ENCODE measurements around the gene TARS3.
"Not testable (repeated sequence)": the region's sequence is repeated elsewhere in the genome, so short reads cannot be mapped to it uniquely, and the experiment has no call there.

The TARS3 gene

GRCh38 chr15:101723874-101724674, at the start of gene TARS3:
Gene TARS3, minus strand, starts transcription at chr15:101724473. Its CDS starts 86 bp downstream, at chr15:101724387.
- in situ Hi-C loops (cut with MboI; ENCODE audit: low sequenced_read_pairs, unreplicated experiment), result no loop called here
- peak; percentile 17 for TF ChIP-seq CTCF (IDR thresholded peaks at IDR 0.05; ENCODE audit: borderline replicate concordance, control extremely low read depth, extremely low read depth, insufficient read depth, missing control alignments)
- DNase-seq (ENCODE audit: low spot score), result peak; percentile 98

DNA sequence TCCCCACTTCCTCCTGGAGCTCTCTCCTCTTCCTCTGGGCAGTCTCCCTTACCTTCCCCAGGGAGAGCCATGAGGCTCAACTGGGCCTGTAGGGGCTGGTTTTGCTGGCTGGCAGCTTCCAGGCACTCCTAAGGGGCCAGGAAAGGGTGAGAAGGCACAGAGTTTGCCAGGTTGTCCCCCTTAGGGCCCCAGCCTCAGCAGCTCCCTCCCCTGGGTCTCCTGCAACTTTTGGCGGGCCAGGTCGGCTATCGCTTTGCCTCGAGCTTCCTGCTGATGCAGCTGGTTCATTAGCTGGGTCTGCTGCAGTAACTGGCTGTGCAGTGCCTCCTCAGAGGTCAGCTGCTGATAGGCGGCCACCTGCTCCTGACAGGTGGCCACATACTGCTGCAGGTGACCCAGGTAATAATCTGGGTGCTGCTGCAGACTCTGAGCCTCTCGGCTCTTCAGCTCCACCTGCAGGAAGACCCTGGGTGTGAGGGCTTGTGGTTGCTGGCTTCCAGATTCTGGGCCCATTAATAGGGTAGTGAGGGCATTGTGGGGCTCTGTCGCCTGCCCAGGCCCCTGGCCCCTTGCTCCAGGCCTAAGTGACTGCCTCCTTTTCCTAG, 49.3 kb upstream of the TARS3 start:
- DNase-seq (ENCODE audit: low spot score), result no peak
- TF ChIP-seq CTCF (IDR thresholded peaks at IDR 0.05; ENCODE audit: borderline replicate concordance, control extremely low read depth, extremely low read depth, insufficient read depth, missing control alignments), result peak; percentile 25
- in situ Hi-C loops (cut with MboI; ENCODE audit: low sequenced_read_pairs, unreplicated experiment), result no loop called here

DNA sequence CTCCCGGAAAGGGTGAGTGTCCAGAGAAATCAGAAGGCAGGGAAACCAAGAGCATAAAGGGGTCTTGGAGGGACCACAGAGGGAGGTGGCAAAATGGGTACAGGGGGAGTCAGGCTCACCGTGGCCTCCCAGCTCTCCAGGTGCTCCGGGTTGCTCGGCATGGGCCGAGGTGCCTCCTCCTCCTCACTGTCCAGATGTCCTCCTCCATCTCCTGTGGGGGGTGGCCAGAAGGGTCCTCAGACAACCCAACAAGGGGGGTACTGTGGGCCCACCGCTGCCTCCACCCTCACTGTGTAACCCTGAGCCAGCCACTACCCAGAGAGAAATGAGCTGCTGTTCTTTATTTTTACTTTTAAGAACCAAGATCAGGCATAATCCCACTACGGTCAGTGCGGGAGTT, 48.6 kb upstream of the TARS3 start:
- in situ Hi-C loops (cut with MboI; ENCODE audit: low sequenced_read_pairs, unreplicated experiment), result no loop called here
- no peak for DNase-seq (ENCODE audit: low spot score)
- TF ChIP-seq CTCF (IDR thresholded peaks at IDR 0.05; ENCODE audit: borderline replicate concordance, control extremely low read depth, extremely low read depth, insufficient read depth, missing control alignments), result no peak

DNA sequence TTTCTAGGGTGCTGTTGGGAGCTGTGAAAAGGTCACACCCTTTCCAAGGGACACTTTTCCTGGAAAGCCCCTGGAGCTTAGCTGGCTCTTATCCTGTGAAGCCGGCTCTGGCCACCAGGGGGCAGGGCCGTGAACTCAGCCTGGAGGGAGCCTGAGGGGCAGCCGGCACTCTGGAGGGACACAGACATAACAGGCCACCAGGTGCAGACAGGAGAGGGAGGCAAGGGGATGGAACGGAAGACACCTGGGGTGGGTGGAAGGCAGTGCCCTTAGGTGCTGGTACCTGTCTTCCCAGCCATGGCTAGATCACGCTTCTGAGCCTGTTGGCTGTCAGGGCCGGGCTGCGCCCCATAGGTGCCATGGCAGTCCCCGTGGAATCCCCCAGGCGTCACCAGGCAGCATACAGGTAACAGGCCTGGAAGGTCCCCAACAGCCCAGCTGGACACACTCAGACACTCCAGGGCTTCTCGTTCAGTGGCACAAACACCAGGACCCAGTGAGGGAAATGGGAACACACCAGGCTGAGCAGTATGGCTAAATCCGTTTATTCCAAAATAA, 42.9 kb upstream of the TARS3 start:
- in situ Hi-C loops (cut with MboI; ENCODE audit: low sequenced_read_pairs, unreplicated experiment); DNase-seq (ENCODE audit: low spot score): not testable (repeated sequence)

- TF ChIP-seq CTCF (IDR thresholded peaks at IDR 0.05; ENCODE audit: borderline replicate concordance, control extremely low read depth, extremely low read depth, insufficient read depth, missing control alignments), result no peak
- in situ Hi-C loops (cut with MboI; ENCODE audit: low sequenced_read_pairs, unreplicated experiment), result no loop called here
- DNase-seq (ENCODE audit: low spot score), result peak; percentile 24
Observed at GRCh38 chr15:101765772-101766456, 41.6 kb upstream of the TARS3 start.

- in situ Hi-C loops (cut with MboI; ENCODE audit: low sequenced_read_pairs, unreplicated experiment), result not testable (repeated sequence)
- peak; percentile 1 for DNase-seq (ENCODE audit: low spot score)
Observed at GRCh38 chr15:101765340-101765671, 41.0 kb upstream of the TARS3 start.

DNA sequence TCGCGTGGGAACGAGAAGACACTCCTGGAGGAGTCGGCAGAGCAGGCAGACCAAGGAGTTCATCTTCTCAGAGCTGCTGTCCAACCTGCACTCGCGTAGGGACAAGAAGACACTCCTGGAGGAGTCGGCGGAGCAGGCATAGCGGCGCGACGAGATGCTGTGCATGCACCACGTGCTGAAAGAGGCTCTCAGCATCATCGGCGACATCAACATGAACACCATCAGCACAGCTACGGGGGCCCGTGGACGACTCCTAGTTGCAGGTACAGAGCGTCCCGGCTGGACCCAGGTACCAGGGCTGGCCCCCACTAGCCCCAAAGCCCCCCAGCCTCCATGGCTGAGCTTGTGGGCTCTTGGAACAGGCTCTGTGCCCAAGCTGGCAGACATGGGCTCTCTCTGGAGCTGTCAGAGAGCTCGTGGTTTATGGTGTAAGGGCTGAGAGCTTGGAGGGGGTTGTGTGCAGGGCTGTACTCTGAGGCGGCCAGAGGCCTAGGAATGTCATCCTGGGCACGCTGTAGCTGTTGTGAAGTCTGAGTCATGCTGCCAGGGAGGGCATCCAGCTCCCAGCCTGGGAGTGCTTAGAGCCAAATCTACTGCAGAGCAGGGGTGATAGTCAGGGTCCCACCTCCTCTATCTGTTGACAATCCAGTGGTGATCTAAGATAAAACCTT, 40.5 kb upstream of the TARS3 start:
- in situ Hi-C loops (cut with MboI; ENCODE audit: low sequenced_read_pairs, unreplicated experiment), result not testable (repeated sequence)
- peak; percentile 3 for DNase-seq (ENCODE audit: low spot score)

DNA sequence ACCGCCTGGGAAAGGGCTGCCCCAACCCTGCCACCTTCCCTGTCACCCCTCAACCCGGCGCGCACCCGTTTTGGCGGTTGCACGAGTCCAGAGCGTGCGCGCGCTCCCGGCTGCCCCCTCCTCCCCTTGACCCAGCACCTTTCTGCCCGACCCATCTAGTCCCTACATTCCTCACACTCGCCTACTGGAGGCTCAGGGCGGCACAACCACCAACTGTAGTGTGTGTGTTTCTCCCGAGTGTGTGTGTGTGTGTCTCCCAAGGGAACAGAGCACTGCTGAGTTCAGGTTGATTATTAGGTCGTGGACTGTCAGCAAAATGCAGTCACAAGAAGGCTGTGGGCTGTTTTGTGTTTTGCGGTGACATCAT, 22.4 kb upstream of the TARS3 start:
- in situ Hi-C loops (cut with MboI; ENCODE audit: low sequenced_read_pairs, unreplicated experiment); DNase-seq (ENCODE audit: low spot score): not testable (repeated sequence)

- in situ Hi-C loops (cut with MboI; ENCODE audit: low sequenced_read_pairs, unreplicated experiment); DNase-seq (ENCODE audit: low spot score): not testable (repeated sequence)
Observed at GRCh38 chr15:101734837-101735236, 10.6 kb upstream of the TARS3 start.

Data from GM13976 (cell line).